Thyroid gland (tissue), 4 donors: ENCODE results near the gene MT3. TPM values are rescaled to one million over a fixed set of nuclear protein-coding genes. Genes with fewer than 3 reads are reported as not detected.
"Not testable (repeated sequence)": the region's sequence is repeated elsewhere in the genome, so short reads cannot be mapped to it uniquely, and the experiment has no call there.

ENCODE experiments used
- DNase-seq, 2 donors: peaks; one replicate each; pipeline ENCODE4 v3.0.0-alpha.2; 2019
- H3K27ac ChIP-seq, 3 donors: fragments of 200-600 bp; sonication (generic); 1 replicate in 2 of 3; 2 replicates in 1 of 3; pipeline ENCODE4 v1.5.1; 2016 to 2019; ENCODE audit warnings: mild to moderate bottlenecking in 1 of 3, moderate library complexity in 1 of 3
- H3K27me3 ChIP-seq: fragments of 200-600 bp; sonication (generic); one replicate; pipeline ENCODE4 v1.5.1; 2019
- H3K36me3 ChIP-seq, 2 donors: fragments of 200-600 bp; sonication (generic); one replicate each; pipeline ENCODE4 v1.5.1; 2016 to 2019
- H3K4me1 ChIP-seq, 2 donors: fragments of 200-600 bp; sonication (generic); one replicate each; pipeline ENCODE4 v1.5.1; 2017 to 2019
- H3K4me3 ChIP-seq, 3 donors: fragments of 200-600 bp; sonication (generic); replicated peaks in 1 of 3; 1 replicate in 2 of 3; 2 replicates in 1 of 3; pipeline ENCODE4 v1.5.1; 2016; ENCODE audit warnings: mild to moderate bottlenecking in 1 of 3
- H3K9me3 ChIP-seq: fragments of 200-600 bp; sonication (generic); one replicate; pipeline ENCODE4 v1.5.1; 2017
- CTCF ChIP-seq, 6 experiments: fragments of 200-600 bp in 3 of 6; fragments of 450-650 bp in 3 of 6; sonication (generic) in 3 of 6; IDR thresholded peaks; one replicate each; pipeline ENCODE4 v1.5.1; 2016 to 2019; ENCODE audit warnings: antibody characterized with exemption in 6 of 6, mild to moderate bottlenecking in 2 of 6, inconsistent platforms in 1 of 6, moderate library complexity in 1 of 6
- POLR2A ChIP-seq, 2 donors: fragments of 450-650 bp; IDR thresholded peaks; one replicate each; pipeline ENCODE4 v1.6.1; 2017; ENCODE audit warnings: antibody characterized with exemption in 2 of 2, mild to moderate bottlenecking in 2 of 2, moderate library complexity in 1 of 2
- WGBS, 2 donors: methylation state at CpG; one replicate each; pipeline ENCODE4 v1.1.5; 2017; 5-methylcytosine and 5-hydroxymethylcytosine counted together
- intact Hi-C: fragments of 100-400 bp; cut with DNase I; formaldehyde crosslinking; loops from one replicate; pipeline ENCODE4 v1.15.1; 2023
- total RNA-seq, 4 donors: library from RNA; depleted of rRNA; stranded (reverse); fragments of >200 nt; gene quantifications; one replicate each; pipeline ENCODE4 v1.2.3, GENCODE V29; 2016

The MT3 gene
- total RNA-seq, 4 donors from 2014 or later: not detected

GRCh38 chr16:56616608-56617211, 27.4 kb downstream of the MT3 start:
- WGBS, 2 donors: 51 to 58% methylated on average over 23 of the region's 23 CpGs
- Histone ChIP-seq H3K36me3 (no peaks in the 10 kb centered on the region), H3K27me3 (no peaks in the 10 kb centered on the region), H3K4me3 (peak overlapping the region in 2 of 3 donors; percentile 5 to 16), H3K4me1 (peaks cover 11 to 24% of the 10 kb centered on the region in 2 donors), H3K9me3 (no peaks in the 10 kb centered on the region), H3K27ac (peak overlapping the region; percentile 46 to 60 (median 50))
- TF ChIP-seq POLR2A (IDR thresholded peaks at IDR 0.05): no peak
- TF ChIP-seq CTCF (IDR thresholded peaks at IDR 0.05): no peak
- intact Hi-C loops: no loop called here
- no peak for DNase-seq

- H3K27me3 ChIP-seq: no peaks in the 10 kb centered on the region
- WGBS, 2 donors: 4 to 9% methylated on average over 22 to 34 of the region's 41 CpGs
- peak overlapping the region; percentile 46 to 60 (median 50) for H3K27ac ChIP-seq
- DNase-seq: peak; percentile 84 to 88
- H3K4me3 ChIP-seq: peak overlapping the region in 2 of 3 donors; percentile 5 to 16
- intact Hi-C loops: no loop called here
- peaks cover 11 to 20% of the 10 kb centered on the region in 2 donors for H3K4me1 ChIP-seq
- TF ChIP-seq CTCF (IDR thresholded peaks at IDR 0.05): peak in 1 of 6 experiments; percentile 19
- TF ChIP-seq POLR2A (IDR thresholded peaks at IDR 0.05): peak in 1 of 2 donors; percentile 83
- H3K9me3 ChIP-seq: no peaks in the 10 kb centered on the region
- no peaks in the 10 kb centered on the region for H3K36me3 ChIP-seq
Observed at GRCh38 chr16:56617212-56618085, 28.1 kb downstream of the MT3 start.

GRCh38 chr16:56618138-56618537, 28.8 kb downstream of the MT3 start:
- Histone ChIP-seq H3K4me1 (peaks cover 11 to 20% of the 10 kb centered on the region in 2 donors), H3K36me3 (no peaks in the 10 kb centered on the region), H3K27ac (no peak overlapping the region), H3K9me3 (no peaks in the 10 kb centered on the region), H3K4me3 (no peak overlapping the region), H3K27me3 (no peaks in the 10 kb centered on the region)
- WGBS, 2 donors: 63 to 74% methylated on average over 1 to 6 of the region's 6 CpGs
- TF ChIP-seq POLR2A (IDR thresholded peaks at IDR 0.05) (no peak), CTCF (IDR thresholded peaks at IDR 0.05) (no peak)
- no peak for DNase-seq
- intact Hi-C loops: no loop called here

- Histone ChIP-seq H3K36me3 (no peaks in the 10 kb centered on the region), H3K27ac (no peak overlapping the region), H3K4me1 (peaks cover 11 to 20% of the 10 kb centered on the region in 2 donors), H3K9me3 (no peaks in the 10 kb centered on the region), H3K27me3 (no peaks in the 10 kb centered on the region), H3K4me3 (no peak overlapping the region)
- TF ChIP-seq CTCF (IDR thresholded peaks at IDR 0.05): no peak
- no peak for TF ChIP-seq POLR2A (IDR thresholded peaks at IDR 0.05)
- intact Hi-C loops: no loop called here
- 82 to 88% methylated on average over 7 to 8 of the region's 8 CpGs for WGBS, 2 donors
- DNase-seq: no peak
Observed at GRCh38 chr16:56620339-56620897, 31.1 kb downstream of the MT3 start.

GRCh38 chr16:56621665-56622445, 32.5 kb downstream of the MT3 start:
- H3K9me3 ChIP-seq, intact Hi-C loops, H3K4me3 ChIP-seq, H3K36me3 ChIP-seq, H3K27ac ChIP-seq, DNase-seq, H3K27me3 ChIP-seq: not testable (repeated sequence)
- peaks cover 11 to 16% of the 10 kb centered on the region in 2 donors for H3K4me1 ChIP-seq
- WGBS, 2 donors: 76 to 77% methylated on average over 3 to 4 of the region's 4 CpGs

- intact Hi-C loops, H3K4me3 ChIP-seq, H3K27me3 ChIP-seq, DNase-seq, H3K27ac ChIP-seq, H3K4me1 ChIP-seq, H3K9me3 ChIP-seq, H3K36me3 ChIP-seq: not testable (repeated sequence)
- WGBS, 2 donors: 96% methylated on average over 5 of the region's 5 CpGs
Observed at GRCh38 chr16:56623184-56623583, 33.9 kb downstream of the MT3 start.
